Uterus (tissue), 2 donors: ENCODE measurements around the gene PTRH1.

Experiments
- POLR2A ChIP-seq, 2 donors: fragments of 450-650 bp; IDR thresholded peaks; one replicate each; pipeline ENCODE4 v1.6.1; 2016; ENCODE audit warnings: antibody characterized with exemption in 2 of 2, mild to moderate bottlenecking in 1 of 2, moderate library complexity in 1 of 2
- TF ChIP-seq, protein P1 (sequence below), 4 experiments: fragments of 200-600 bp in 2 of 4; fragments of 450-650 bp in 2 of 4; sonication (generic) in 2 of 4; IDR thresholded peaks; one replicate each; pipeline ENCODE4 v1.5.1; 2016 to 2019; ENCODE audit warnings: antibody characterized with exemption in 4 of 4, mild to moderate bottlenecking in 2 of 4, moderate library complexity in 1 of 4

DNA sequence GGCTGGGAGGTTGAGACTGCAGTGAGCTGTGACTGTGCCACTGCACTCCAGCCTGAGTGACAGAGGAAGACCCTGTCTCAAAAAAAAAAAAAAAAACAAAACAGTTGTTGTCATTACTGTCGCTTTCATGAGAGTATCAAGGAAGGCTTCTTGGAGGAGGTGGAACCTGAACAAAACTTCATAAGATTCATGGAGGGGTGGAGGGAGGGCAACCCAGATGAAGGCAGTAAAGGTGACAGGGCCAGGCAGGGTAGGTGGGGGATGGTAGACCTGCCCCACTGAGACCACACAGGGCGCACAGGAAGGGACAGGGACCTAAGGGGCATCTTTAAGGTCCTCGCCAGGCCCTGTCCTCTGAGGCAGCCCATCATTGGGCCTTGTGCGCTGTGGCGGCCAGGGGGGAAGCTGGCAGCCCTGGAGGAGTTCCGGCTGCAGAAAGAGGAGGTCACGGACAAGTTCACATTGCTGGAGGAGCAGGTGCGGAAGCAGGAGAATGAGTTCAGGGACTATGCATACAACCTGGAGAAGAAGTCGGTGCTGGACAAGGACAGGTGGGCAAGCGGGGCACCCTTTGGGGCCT lies 5.2 kb downstream of the PTRH1 start:
- TF ChIP-seq, protein P1, sequence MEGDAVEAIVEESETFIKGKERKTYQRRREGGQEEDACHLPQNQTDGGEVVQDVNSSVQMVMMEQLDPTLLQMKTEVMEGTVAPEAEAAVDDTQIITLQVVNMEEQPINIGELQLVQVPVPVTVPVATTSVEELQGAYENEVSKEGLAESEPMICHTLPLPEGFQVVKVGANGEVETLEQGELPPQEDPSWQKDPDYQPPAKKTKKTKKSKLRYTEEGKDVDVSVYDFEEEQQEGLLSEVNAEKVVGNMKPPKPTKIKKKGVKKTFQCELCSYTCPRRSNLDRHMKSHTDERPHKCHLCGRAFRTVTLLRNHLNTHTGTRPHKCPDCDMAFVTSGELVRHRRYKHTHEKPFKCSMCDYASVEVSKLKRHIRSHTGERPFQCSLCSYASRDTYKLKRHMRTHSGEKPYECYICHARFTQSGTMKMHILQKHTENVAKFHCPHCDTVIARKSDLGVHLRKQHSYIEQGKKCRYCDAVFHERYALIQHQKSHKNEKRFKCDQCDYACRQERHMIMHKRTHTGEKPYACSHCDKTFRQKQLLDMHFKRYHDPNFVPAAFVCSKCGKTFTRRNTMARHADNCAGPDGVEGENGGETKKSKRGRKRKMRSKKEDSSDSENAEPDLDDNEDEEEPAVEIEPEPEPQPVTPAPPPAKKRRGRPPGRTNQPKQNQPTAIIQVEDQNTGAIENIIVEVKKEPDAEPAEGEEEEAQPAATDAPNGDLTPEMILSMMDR (IDR thresholded peaks at IDR 0.05): no peak
- no peak for TF ChIP-seq POLR2A (IDR thresholded peaks at IDR 0.05)
